ENCODE results near the gene PALM2AKAP2. TPM values are rescaled to one million over a fixed set of nuclear protein-coding genes. Genes with fewer than 3 reads are reported as not detected.

The PALM2AKAP2 gene
- total RNA-seq, 2 experiments from 2014 or later, result not detected

GRCh38 chr9:109787735-109788134 lies 7.7 kb downstream of the PALM2AKAP2 start:
- Mint-ChIP-seq H3K9me3 (ENCODE audit: low read depth) (no peaks in the 10 kb centered on the region), H3K36me3 (no peaks in the 10 kb centered on the region), H3K27ac (no peak overlapping the region), H3K27me3 (no peaks in the 10 kb centered on the region), H3K4me3 (no peak overlapping the region), H3K4me1 (no peaks in the 10 kb centered on the region)
- ATAC-seq (no peak), DNase-seq (no peak)
- CTCF ChIA-PET, result no interaction called here

GRCh38 chr9:109789556-109789955 lies 9.6 kb downstream of the PALM2AKAP2 start:
- Mint-ChIP-seq H3K27ac (no peak overlapping the region), H3K27me3 (no peaks in the 10 kb centered on the region), H3K4me1 (no peaks in the 10 kb centered on the region), H3K4me3 (no peak overlapping the region), H3K36me3 (no peaks in the 10 kb centered on the region), H3K9me3 (ENCODE audit: low read depth) (no peaks in the 10 kb centered on the region)
- DNase-seq (no peak), ATAC-seq (no peak)
- CTCF ChIA-PET, result no interaction called here

GRCh38 chr9:109789971-109790370 lies 10.0 kb downstream of the PALM2AKAP2 start:
- Mint-ChIP-seq H3K27ac (no peak overlapping the region), H3K27me3 (no peaks in the 10 kb centered on the region), H3K4me3 (no peak overlapping the region), H3K9me3 (ENCODE audit: low read depth) (no peaks in the 10 kb centered on the region), H3K4me1 (no peaks in the 10 kb centered on the region), H3K36me3 (no peaks in the 10 kb centered on the region)
- CTCF ChIA-PET, result no interaction called here
- DNase-seq (no peak), ATAC-seq (no peak)

GRCh38 chr9:109791003-109791677 lies 11.1 kb downstream of the PALM2AKAP2 start:
- H3K4me3 Mint-ChIP-seq, result no peak overlapping the region
- ATAC-seq, result no peak
- DNase-seq, result no peak
- no peak overlapping the region for H3K27ac Mint-ChIP-seq
- H3K4me1 Mint-ChIP-seq, result no peaks in the 10 kb centered on the region
- H3K36me3 Mint-ChIP-seq, result no peaks in the 10 kb centered on the region
- CTCF ChIA-PET, result no interaction called here
- H3K9me3 Mint-ChIP-seq (ENCODE audit: low read depth), result no peaks in the 10 kb centered on the region
- H3K27me3 Mint-ChIP-seq, result no peaks in the 10 kb centered on the region

GRCh38 chr9:109791747-109792146 lies 11.7 kb downstream of the PALM2AKAP2 start:
- Mint-ChIP-seq H3K9me3 (ENCODE audit: low read depth) (no peaks in the 10 kb centered on the region), H3K27ac (no peak overlapping the region), H3K4me3 (no peak overlapping the region), H3K36me3 (no peaks in the 10 kb centered on the region), H3K4me1 (no peaks in the 10 kb centered on the region), H3K27me3 (no peaks in the 10 kb centered on the region)
- CTCF ChIA-PET, result no interaction called here
- ATAC-seq, result no peak
- no peak for DNase-seq

DNA sequence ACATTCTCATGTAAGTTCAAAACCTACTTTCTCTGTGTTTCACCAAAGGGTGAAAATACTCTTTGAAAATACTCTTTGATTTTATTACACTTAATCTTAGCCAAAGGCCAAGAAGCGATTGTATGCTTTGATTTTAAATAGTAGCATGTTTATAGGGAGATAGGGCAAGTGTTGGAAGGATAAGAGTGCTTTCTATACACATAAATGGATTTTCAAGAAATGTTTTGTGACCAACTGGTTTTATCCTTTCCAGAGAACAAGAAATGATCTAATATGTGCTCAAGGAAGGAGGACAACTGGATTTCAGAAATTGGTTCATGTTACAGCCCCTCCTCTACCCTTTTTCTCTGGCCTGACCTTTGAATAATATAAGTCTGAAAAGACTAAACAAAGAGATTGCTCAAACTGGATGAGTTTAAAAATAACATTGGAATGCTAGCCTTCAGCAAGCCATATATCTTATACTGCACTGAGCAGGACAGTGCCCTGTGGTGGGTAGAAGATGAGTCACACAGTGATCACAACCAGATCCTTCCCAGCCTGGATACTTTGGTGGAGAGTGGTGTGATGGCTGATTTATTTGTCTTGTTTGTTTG lies 13.1 kb downstream of the PALM2AKAP2 start:
- no peak overlapping the region for H3K27ac Mint-ChIP-seq
- no peaks in the 10 kb centered on the region for H3K36me3 Mint-ChIP-seq
- no peak for ATAC-seq
- H3K4me1 Mint-ChIP-seq, result no peaks in the 10 kb centered on the region
- no peak for DNase-seq
- H3K9me3 Mint-ChIP-seq (ENCODE audit: low read depth), result no peaks in the 10 kb centered on the region
- no peaks in the 10 kb centered on the region for H3K27me3 Mint-ChIP-seq
- CTCF ChIA-PET, result no interaction called here
- H3K4me3 Mint-ChIP-seq, result no peak overlapping the region

GRCh38 chr9:109793921-109794320 lies 13.9 kb downstream of the PALM2AKAP2 start:
- Mint-ChIP-seq H3K27me3 (no peaks in the 10 kb centered on the region), H3K9me3 (ENCODE audit: low read depth) (no peaks in the 10 kb centered on the region), H3K27ac (no peak overlapping the region), H3K4me1 (no peaks in the 10 kb centered on the region), H3K36me3 (no peaks in the 10 kb centered on the region), H3K4me3 (no peak overlapping the region)
- ATAC-seq (no peak), DNase-seq (no peak)
- CTCF ChIA-PET, result no interaction called here

DNA sequence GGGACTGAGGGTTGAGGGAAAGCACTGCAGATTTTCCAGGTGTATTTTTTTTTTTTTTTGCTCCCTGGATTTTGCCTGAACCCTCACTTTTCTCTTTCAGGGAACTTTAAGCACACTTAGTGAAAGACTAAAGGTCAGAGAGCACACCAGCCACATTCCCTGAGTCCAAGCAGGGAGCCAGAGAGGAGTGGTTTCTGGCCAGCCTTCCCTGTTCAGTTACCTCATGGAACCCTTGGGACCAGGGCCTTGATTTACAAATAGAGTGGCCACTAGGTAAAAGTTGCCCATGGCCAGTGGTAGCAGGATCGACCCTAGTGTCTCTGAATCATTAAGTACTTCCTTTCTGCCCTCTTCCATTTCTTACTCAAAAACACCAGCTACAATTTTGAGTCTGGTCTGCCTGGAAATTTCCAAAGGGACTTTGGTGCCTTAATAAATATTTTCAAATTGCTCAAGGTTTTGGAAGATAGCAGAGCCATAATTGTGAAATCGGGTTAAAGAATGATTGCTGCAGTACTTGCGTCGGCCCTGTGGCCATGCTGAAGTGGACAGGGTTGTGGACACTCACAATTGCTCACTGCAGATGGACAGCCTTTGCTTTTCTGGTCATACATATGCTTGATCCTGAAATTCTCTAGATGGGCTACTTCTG lies 14.5 kb downstream of the PALM2AKAP2 start:
- DNase-seq, result no peak
- H3K4me3 Mint-ChIP-seq, result no peak overlapping the region
- no peaks in the 10 kb centered on the region for H3K27me3 Mint-ChIP-seq
- no peak overlapping the region for H3K27ac Mint-ChIP-seq
- H3K36me3 Mint-ChIP-seq, result no peaks in the 10 kb centered on the region
- no peaks in the 10 kb centered on the region for H3K9me3 Mint-ChIP-seq (ENCODE audit: low read depth)
- H3K4me1 Mint-ChIP-seq, result no peaks in the 10 kb centered on the region
- no peak for ATAC-seq
- CTCF ChIA-PET, result no interaction called here

DNA sequence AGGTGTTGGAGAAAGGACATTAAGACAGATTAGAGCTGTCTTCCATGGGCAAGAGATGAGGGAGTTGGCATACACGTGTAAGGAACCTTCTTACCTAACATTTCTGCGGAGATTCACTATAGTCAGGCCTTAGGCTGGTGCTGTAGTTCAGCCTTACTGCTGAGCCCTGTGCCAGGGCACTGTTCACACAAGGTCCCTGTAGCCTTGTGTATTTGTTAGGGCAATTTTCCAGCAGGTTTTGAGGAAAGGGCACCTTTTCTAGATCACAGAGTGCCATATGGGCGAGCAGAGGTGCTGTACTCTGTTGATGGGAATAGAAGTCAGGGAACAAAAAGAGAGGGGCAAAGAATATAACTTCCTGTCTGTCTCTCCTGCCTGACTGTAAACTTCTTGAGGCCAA lies 15.6 kb downstream of the PALM2AKAP2 start:
- Mint-ChIP-seq H3K9me3 (ENCODE audit: low read depth) (no peaks in the 10 kb centered on the region), H3K36me3 (no peaks in the 10 kb centered on the region), H3K27ac (no peak overlapping the region), H3K4me3 (no peak overlapping the region), H3K4me1 (no peaks in the 10 kb centered on the region), H3K27me3 (no peaks in the 10 kb centered on the region)
- ATAC-seq, result no peak
- DNase-seq, result no peak
- CTCF ChIA-PET, result no interaction called here

DNA sequence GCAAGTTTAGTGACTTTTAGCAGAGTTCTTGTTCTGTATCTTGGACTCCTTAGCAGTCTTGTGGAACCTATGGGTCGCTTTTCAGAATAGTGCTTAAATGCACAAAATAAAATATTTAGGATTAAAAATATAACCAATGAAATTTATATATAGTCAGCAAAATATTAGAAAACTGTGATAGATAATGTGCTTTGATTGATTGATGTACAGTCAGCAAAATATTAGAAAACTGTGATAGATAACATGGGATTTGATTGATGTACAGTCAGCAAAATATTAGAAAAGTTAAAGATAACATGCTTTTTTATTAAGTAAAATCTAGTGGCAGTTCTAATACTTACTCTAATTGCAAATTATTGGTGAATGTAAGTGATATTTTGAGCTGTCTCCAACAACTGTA lies 16.1 kb downstream of the PALM2AKAP2 start:
- Mint-ChIP-seq H3K36me3 (no peaks in the 10 kb centered on the region), H3K27ac (no peak overlapping the region), H3K4me3 (no peak overlapping the region), H3K4me1 (no peaks in the 10 kb centered on the region), H3K9me3 (ENCODE audit: low read depth) (no peaks in the 10 kb centered on the region), H3K27me3 (no peaks in the 10 kb centered on the region)
- CTCF ChIA-PET, result no interaction called here
- no peak for DNase-seq
- ATAC-seq, result no peak

GRCh38 chr9:109797006-109797405 lies 17.0 kb downstream of the PALM2AKAP2 start:
- Mint-ChIP-seq H3K4me1 (no peaks in the 10 kb centered on the region), H3K9me3 (ENCODE audit: low read depth) (no peaks in the 10 kb centered on the region), H3K4me3 (no peak overlapping the region), H3K27ac (no peak overlapping the region), H3K27me3 (no peaks in the 10 kb centered on the region), H3K36me3 (no peaks in the 10 kb centered on the region)
- no peak for DNase-seq
- no peak for ATAC-seq
- CTCF ChIA-PET, result no interaction called here

- ATAC-seq, result no peak
- Mint-ChIP-seq H3K27me3 (no peaks in the 10 kb centered on the region), H3K36me3 (no peaks in the 10 kb centered on the region), H3K4me1 (no peaks in the 10 kb centered on the region), H3K9me3 (ENCODE audit: low read depth) (no peaks in the 10 kb centered on the region), H3K4me3 (no peak overlapping the region), H3K27ac (no peak overlapping the region)
- CTCF ChIA-PET, result no interaction called here
- DNase-seq, result no peak
Measured at GRCh38 chr9:109797509-109797908, 17.5 kb downstream of the PALM2AKAP2 start.

GRCh38 chr9:109799141-109799540 lies 19.1 kb downstream of the PALM2AKAP2 start:
- DNase-seq (no peak), ATAC-seq (no peak)
- Mint-ChIP-seq H3K4me1 (no peaks in the 10 kb centered on the region), H3K9me3 (ENCODE audit: low read depth) (no peaks in the 10 kb centered on the region), H3K27ac (no peak overlapping the region), H3K36me3 (no peaks in the 10 kb centered on the region), H3K27me3 (no peaks in the 10 kb centered on the region), H3K4me3 (no peak overlapping the region)
- CTCF ChIA-PET, result no interaction called here

DNA sequence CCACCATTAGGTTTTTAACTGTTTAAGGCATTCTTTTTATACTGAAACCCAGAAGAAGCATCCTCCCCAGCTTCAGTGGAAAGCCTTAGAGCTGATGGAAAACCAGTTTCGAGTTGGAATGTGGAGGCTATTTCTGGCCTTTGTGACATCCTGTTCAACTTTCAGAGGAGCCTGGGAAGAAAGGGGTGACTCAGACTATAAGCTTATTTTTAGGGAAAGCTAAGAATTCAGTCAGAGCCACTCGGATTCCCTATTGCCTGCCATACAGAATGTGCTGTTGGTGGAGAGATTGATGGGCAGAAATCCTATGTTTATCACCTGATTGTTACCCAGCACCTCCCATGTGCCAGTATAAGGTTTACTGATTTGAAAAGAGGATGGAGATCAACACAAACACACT lies 19.8 kb downstream of the PALM2AKAP2 start:
- peaks cover 2% of the 10 kb centered on the region for H3K27me3 Mint-ChIP-seq
- H3K4me1 Mint-ChIP-seq, result no peaks in the 10 kb centered on the region
- no peak for ATAC-seq

More for the DNA sequence above, 19.8 kb downstream of the PALM2AKAP2 start:
- H3K36me3 Mint-ChIP-seq, result no peaks in the 10 kb centered on the region
- CTCF ChIA-PET, result no interaction called here
- no peak overlapping the region for H3K27ac Mint-ChIP-seq
- H3K4me3 Mint-ChIP-seq, result no peak overlapping the region
- no peak for DNase-seq
- no peaks in the 10 kb centered on the region for H3K9me3 Mint-ChIP-seq (ENCODE audit: low read depth)
